PC-3 (cell line): Measurements from ENCODE around the gene SERPINC1. TPM values are rescaled to one million over a fixed set of nuclear protein-coding genes. Genes with fewer than 3 reads are reported as not detected.

ENCODE experiments used
- ATAC-seq: fragments of 200-7000 bp; cut with Tn5 transposase; 2 replicates; pipeline ENCODE4 v1.9.1; 2020; ENCODE audit warnings: mild to moderate bottlenecking, moderate library complexity
- BruUV-seq: library from RNA; stranded (reverse); fragments of 400-500 nt; replicated peaks from 2 replicates; lab custom pipeline; 2021; lab: Mats Ljungman, UMichigan
- CTCF ChIA-PET: fragments of 300-600 bp; sonication (Branson Sonifier 250); formaldehyde crosslinking; loops from one replicate; lab custom pipeline; 2022; ENCODE audit warnings: antibody characterized with exemption; lab: Charles Lee
- POLR2A ChIA-PET: fragments of 300-600 bp; sonication (Branson Sonifier 250); formaldehyde crosslinking; loops from one replicate; lab custom pipeline; 2022; ENCODE audit warnings: antibody characterized with exemption; ENCODE audit not compliant: unreplicated experiment; lab: Charles Lee
- DNase-seq: peaks from one replicate; pipeline ENCODE4 v3.0.0-alpha.2; 2015
- H2AFZ ChIP-seq: fragments of 300-600 bp; sonication (generic); 2 replicates; pipeline ENCODE4 v1.6.0; 2016; ENCODE audit warnings: antibody characterized with exemption, low read length
- H3F3A ChIP-seq: fragments of 300-600 bp; sonication (generic); one replicate; pipeline ENCODE4 v1.6.0; 2017; ENCODE audit warnings: antibody characterized with exemption, low read length, control low read depth, mild to moderate bottlenecking; ENCODE audit not compliant: unreplicated experiment
- H3K27ac ChIP-seq: fragments of 300-600 bp; sonication (generic); 2 replicates; pipeline ENCODE4 v1.5.1; 2016; ENCODE audit warnings: mild to moderate bottlenecking, low read length
- H3K27me3 ChIP-seq: fragments of 300-600 bp; sonication (generic); 2 replicates; pipeline ENCODE4 v1.6.1; 2016; ENCODE audit warnings: low read length, mixed read lengths
- H3K36me3 ChIP-seq: fragments of 300-600 bp; sonication (generic); 2 replicates; pipeline ENCODE4 v1.6.1; 2016; ENCODE audit warnings: low read depth, mixed run types, low read length, mixed read lengths
- H3K4me1 ChIP-seq: fragments of 300-600 bp; sonication (generic); 2 replicates; pipeline ENCODE4 v1.5.1; 2016; ENCODE audit warnings: low read length; ENCODE audit not compliant: insufficient read depth
- H3K4me2 ChIP-seq: fragments of 300-600 bp; sonication (generic); 2 replicates; pipeline ENCODE4 v1.6.0; 2016; ENCODE audit warnings: low read length
- H3K4me3 ChIP-seq: fragments of 300-600 bp; sonication (generic); 2 replicates; pipeline ENCODE4 v1.5.1; 2016; ENCODE audit warnings: mild to moderate bottlenecking, low read length, mixed read lengths
- H3K79me2 ChIP-seq: fragments of 300-600 bp; sonication (generic); 2 replicates; pipeline ENCODE4 v1.6.1; 2017; ENCODE audit warnings: low read length, mixed read lengths
- H3K9ac ChIP-seq: fragments of 300-600 bp; sonication (generic); 2 replicates; pipeline ENCODE4 v1.6.0; 2016; ENCODE audit warnings: mild to moderate bottlenecking, low read length
- H3K9me2 ChIP-seq: fragments of 300-600 bp; sonication (generic); replicated peaks from 2 replicates; pipeline ENCODE4 v1.6.1; 2016; ENCODE audit warnings: mixed run types, low read length, mixed read lengths
- H3K9me3 ChIP-seq: fragments of 300-600 bp; sonication (generic); 2 replicates; pipeline ENCODE4 v1.6.1; 2016; ENCODE audit warnings: low read length, mixed read lengths
- H4K20me1 ChIP-seq: fragments of 300-600 bp; sonication (generic); 2 replicates; pipeline ENCODE4 v1.6.1; 2016; ENCODE audit warnings: low read length, mixed read lengths
- CTCF ChIP-seq: fragments of 300-600 bp; sonication (generic); conservative IDR thresholded peaks from 2 replicates; pipeline ENCODE4 v1.5.1; 2017; ENCODE audit warnings: antibody characterized with exemption, low read depth, mild to moderate bottlenecking, low read length
- EZH2 ChIP-seq: fragments of 300-600 bp; sonication (generic); IDR thresholded peaks from one replicate; pipeline ENCODE4 v1.6.1; 2017; ENCODE audit warnings: antibody characterized with exemption, mild to moderate bottlenecking, low read length; ENCODE audit not compliant: unreplicated experiment
- EZH2phosphoT487 ChIP-seq: fragments of 300-600 bp; sonication (generic); IDR thresholded peaks from 2 replicates; pipeline ENCODE4 v1.6.1; 2018; ENCODE audit warnings: mild to moderate bottlenecking, antibody characterized with exemption, low read length, borderline replicate concordance
- intact Hi-C: fragments of 100-400 bp; cut with micrococcal nuclease; formaldehyde crosslinking; loops from 2 replicates; pipeline ENCODE4 v1.9.0; 2023
- total RNA-seq: library from RNA; depleted of rRNA; stranded (reverse); fragments of >200 nt; gene quantifications from 2 replicates; pipeline ENCODE4 v1.2.3, GENCODE V29; 2014

Gene SERPINC1
- total RNA-seq, 1 experiment from 2014 or later = not detected

DNA sequence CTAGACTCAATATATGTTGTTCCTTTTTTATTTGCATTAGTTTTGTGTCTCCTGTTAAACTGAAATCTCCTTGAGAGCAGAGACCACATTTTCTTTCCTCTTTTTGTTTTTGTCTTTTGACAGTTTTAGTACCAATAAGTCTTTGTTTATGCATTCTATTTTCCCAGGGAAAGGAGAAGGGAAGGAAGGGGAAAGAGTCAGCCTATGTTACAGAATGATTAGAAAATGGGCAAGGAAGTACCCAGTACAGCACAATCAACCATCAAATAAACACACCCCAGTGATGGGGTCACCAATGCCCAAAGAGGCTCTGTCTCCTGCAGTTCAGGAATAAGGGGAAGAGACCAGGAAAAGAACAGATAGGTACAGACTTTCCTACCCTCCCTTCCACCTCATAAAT is 38.9 kb downstream of the SERPINC1 start:
- intact Hi-C loops = no loop called here
- no peak overlapping the region for H2AFZ ChIP-seq
- BruUV-seq = no TSS peak
- no peak overlapping the region for H3K4me3 ChIP-seq
- CTCF ChIA-PET = no interaction called here
- no peak overlapping the region for H3K27ac ChIP-seq
- POLR2A ChIA-PET = no interaction called here
- no peaks in the 10 kb centered on the region for H3F3A ChIP-seq
- no peaks in the 10 kb centered on the region for H3K9me3 ChIP-seq
- no peaks in the 10 kb centered on the region for H4K20me1 ChIP-seq
- H3K27me3 ChIP-seq = no peaks in the 10 kb centered on the region
- TF ChIP-seq EZH2phosphoT487 (no peak), EZH2 (no peak), CTCF (no peak)
- no peaks in the 10 kb centered on the region for H3K9me2 ChIP-seq
- no peaks in the 10 kb centered on the region for H3K36me3 ChIP-seq
- no peaks in the 10 kb centered on the region for H3K79me2 ChIP-seq
- no peaks in the 10 kb centered on the region for H3K4me1 ChIP-seq
- ATAC-seq (no peak), DNase-seq (no peak)
- no peak overlapping the region for H3K9ac ChIP-seq
- H3K4me2 ChIP-seq = no peak overlapping the region

DNA sequence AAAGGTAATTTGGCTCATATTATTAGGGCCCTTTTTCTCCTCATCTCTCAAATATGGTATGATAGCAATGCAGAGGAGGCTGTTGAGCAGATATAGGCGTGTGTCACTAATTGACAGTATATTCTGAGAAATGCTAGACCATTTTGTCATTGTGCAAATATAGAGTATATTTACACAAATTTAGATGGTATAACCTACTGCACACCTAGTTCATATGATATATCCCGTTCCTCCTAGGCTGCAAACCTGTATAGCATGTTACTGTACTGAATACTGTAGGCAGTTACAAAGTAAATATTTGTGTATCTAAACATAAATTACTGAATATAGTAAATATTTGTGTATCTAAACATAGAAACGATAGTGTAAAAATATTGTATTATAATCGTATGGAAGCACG is 40.4 kb downstream of the SERPINC1 start:
- no TSS peak for BruUV-seq
- POLR2A ChIA-PET = no interaction called here

More for the DNA sequence above, 40.4 kb downstream of the SERPINC1 start:
- no peak overlapping the region for H3K27ac ChIP-seq
- no peak overlapping the region for H3K4me2 ChIP-seq
- CTCF ChIA-PET = no interaction called here
- H3K4me1 ChIP-seq = no peaks in the 10 kb centered on the region
- no peaks in the 10 kb centered on the region for H3K9me2 ChIP-seq
- no peaks in the 10 kb centered on the region for H4K20me1 ChIP-seq
- no peaks in the 10 kb centered on the region for H3K36me3 ChIP-seq
- ATAC-seq (peak; percentile 70), DNase-seq (peak; percentile 11)
- no peaks in the 10 kb centered on the region for H3K9me3 ChIP-seq
- intact Hi-C loops = no loop called here
- H3F3A ChIP-seq = no peaks in the 10 kb centered on the region
- H3K9ac ChIP-seq = no peak overlapping the region
- TF ChIP-seq EZH2phosphoT487 = no peak
- TF ChIP-seq EZH2 = no peak
- TF ChIP-seq CTCF = no peak
- H3K79me2 ChIP-seq = no peaks in the 10 kb centered on the region
- H2AFZ ChIP-seq = no peak overlapping the region
- H3K27me3 ChIP-seq = no peaks in the 10 kb centered on the region
- no peak overlapping the region for H3K4me3 ChIP-seq
